ENCODE data around the gene SIKE1.

DNA sequence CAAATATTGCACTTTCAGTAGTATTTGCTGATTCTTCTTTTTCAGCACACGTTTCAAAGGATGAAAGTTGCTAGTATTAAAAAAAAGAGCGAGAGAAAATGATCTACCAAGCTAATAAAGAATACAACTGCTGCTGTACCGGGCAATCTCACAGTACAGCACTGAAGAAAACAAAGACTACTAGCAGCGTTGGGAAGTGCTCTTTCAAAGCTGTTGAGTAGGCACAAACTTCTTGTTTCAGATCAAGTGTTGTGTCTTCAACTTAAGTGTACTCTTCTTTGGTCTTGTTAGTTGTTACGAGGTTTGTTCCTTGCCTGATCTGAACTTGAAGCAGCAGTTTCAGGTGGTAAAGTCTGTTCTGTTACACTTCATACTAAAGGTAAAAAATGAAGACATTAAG, 30.6 kb downstream of the SIKE1 start:
- TF ChIP-seq, protein P1, sequence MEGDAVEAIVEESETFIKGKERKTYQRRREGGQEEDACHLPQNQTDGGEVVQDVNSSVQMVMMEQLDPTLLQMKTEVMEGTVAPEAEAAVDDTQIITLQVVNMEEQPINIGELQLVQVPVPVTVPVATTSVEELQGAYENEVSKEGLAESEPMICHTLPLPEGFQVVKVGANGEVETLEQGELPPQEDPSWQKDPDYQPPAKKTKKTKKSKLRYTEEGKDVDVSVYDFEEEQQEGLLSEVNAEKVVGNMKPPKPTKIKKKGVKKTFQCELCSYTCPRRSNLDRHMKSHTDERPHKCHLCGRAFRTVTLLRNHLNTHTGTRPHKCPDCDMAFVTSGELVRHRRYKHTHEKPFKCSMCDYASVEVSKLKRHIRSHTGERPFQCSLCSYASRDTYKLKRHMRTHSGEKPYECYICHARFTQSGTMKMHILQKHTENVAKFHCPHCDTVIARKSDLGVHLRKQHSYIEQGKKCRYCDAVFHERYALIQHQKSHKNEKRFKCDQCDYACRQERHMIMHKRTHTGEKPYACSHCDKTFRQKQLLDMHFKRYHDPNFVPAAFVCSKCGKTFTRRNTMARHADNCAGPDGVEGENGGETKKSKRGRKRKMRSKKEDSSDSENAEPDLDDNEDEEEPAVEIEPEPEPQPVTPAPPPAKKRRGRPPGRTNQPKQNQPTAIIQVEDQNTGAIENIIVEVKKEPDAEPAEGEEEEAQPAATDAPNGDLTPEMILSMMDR (conservative IDR thresholded peaks at IDR 0.05; ENCODE audit: low read depth, low read length): no peak
- TF ChIP-seq EZH2phosphoT487 (IDR thresholded peaks at IDR 0.05; ENCODE audit: borderline replicate concordance, low read length): no peak

All from PC-3 (cell line).